Inflammatory macrophage treated with lipopolysaccharide for 4 hours (primary cell): ENCODE measurements around the gene AGFG2.

ENCODE experiments used
- DNase-seq: peaks from one replicate; pipeline ENCODE4 v3.0.0-alpha.2; 2020

Gene AGFG2

DNA sequence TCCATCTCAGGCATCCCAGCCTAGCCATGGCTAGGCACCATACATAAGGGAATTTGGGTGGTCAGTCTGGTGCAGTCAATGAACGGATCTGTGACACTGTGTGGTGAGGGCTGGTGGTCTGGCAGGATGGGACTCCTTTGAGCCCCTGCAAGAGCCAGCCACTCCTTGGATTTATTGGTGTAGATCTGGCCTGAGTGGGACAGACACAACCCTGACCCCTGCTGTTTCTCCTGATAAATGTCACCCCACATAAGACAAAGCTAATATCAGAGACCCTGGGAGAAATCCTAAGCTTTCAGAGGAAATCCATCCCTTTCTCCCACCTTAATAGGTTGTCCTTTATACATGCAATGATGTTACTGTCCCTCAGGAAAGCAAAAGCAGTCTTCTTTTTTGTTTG lies 49.4 kb downstream of the AGFG2 start:
- peak; percentile 33 for DNase-seq

DNA sequence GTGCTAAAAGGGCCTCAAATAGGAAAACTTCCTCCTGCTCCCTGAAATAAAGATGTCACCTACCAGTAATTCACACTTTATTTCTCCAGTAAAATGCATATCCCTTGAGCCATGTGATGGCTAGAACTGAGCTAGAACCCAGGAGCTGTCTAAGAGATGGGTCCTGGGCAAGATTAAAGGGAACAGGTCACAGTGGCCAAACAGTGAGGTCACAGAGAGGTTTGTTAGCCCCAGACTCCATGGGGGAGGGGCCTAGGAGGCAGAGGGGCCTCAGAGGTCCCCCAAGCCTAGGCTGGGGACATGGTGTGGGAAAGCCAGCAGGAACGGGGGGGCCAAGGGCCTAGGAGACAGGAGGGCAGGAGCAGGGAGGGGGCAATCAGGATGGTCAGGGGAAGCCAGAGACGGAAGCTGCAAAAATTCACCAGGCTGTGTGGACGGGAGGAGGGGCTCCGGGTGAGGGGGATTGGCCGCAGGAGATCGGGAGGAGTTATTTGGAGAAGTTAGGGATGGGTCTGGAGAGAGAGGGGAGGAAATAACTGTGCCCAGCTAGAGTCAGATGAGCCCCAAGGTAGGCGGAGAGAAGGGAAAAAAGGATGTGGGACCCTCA lies 50.4 kb downstream of the AGFG2 start:
- DNase-seq: no peak

GRCh38 chr7:100590077-100590737 lies 51.2 kb downstream of the AGFG2 start:
- DNase-seq: no peak

GRCh38 chr7:100591596-100591995 lies 52.6 kb downstream of the AGFG2 start:
- DNase-seq: no peak

- DNase-seq: no peak
Measured at GRCh38 chr7:100595188-100595587, 56.2 kb downstream of the AGFG2 start.

- DNase-seq: no peak
Measured at GRCh38 chr7:100598425-100598824, 59.4 kb downstream of the AGFG2 start.

- no peak for DNase-seq
Measured at GRCh38 chr7:100599911-100600729, 61.1 kb downstream of the AGFG2 start.

- DNase-seq: no peak
Measured at GRCh38 chr7:100600730-100601038, 61.7 kb downstream of the AGFG2 start.

DNA sequence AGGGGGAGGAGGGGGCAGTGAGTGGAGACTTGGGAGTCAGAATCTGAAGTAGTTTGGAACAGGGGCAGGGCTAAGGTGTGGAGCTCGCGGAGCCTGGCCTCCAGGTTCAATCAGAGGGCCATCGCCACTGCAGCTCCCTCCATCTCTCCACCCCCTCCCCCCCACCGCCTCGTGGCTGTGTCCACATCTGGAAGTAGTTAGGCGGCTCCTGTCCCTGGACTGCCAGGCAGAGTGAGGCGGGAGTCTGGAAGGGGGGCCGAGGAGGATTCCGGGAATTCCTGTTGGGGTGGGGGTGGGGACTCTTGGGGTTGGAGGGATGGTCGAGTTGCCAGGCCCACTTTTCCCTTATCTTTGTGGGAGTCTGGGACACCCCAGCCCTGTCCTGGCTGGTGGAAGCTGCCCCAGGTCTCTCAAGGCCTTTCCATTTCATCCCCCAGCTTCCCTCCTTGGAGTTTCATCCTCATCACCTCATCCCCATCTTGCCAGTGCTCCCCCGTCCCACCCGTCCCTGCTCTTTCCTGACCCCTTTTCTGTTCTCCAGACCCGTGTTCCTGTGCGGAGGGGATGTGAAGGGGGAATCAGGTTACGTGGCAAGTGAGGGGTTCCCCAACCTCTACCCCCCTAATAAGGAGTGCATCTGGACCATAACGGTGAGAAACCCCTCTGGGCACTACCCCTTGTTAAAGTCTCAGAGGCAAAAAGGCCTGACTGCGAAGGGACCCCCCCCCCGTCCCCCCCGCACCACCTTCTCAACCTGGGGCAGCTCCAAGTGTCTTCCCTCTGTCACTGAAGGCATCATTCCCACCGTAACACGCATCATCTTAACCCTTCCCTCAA lies 64.1 kb downstream of the AGFG2 start:
- DNase-seq: no peak

DNA sequence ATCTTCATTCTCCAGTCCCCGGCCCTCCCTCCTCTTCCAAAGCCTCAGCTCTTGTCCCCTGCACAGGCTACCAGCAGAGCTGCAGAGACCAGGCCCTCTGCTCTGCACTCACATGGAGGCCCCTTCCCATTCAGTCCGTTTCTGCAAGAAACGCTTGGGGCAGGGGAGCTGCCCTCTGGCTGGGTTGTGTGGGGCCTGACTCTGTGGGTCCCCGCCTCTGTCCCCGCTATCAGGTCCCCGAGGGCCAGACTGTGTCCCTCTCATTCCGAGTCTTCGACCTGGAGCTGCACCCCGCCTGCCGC lies 64.7 kb downstream of the AGFG2 start:
- DNase-seq: no peak

GRCh38 chr7:100604028-100604975 lies 65.3 kb downstream of the AGFG2 start:
- peak; percentile 63 for DNase-seq

DNA sequence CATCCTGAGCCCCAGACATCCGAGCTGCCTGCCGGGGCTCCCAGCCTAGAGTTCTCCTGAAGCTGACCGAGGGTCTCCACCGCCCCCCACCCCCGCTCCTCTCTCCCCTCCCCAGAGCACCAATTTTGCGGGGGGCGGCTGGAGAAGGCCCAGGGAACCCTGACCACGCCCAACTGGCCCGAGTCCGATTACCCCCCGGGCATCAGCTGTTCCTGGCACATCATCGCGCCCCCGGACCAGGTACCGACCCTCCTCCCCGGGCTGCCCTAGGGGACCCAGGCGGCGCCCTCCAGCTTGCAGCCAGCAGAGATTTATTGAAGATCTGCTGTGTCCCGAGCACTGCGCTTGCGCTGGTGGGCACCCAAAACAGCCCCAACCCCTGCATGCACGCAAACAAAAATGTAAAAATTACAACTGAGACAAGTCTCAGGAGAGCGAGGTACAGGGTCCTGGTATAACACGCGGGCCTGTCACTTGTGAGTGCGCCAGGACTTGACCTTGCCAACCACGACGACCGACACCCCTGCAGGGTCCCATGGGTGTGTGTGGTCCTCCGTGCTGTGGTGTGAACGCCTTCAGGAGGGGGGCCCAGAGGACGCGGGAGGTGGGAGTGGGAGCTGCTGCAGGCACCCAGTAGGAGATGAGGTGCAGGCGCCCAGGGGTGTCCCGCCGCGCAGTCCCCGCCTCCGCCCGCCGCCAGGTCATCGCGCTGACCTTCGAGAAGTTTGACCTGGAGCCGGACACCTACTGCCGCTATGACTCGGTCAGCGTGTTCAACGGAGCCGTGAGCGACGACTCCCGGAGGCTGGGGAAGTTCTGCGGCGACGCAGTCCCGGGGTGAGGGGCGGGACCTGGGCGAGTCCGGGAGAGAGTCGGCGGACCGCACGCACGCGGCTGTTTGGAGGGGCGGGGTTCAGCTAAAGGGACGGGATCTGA lies 66.2 kb downstream of the AGFG2 start:
- DNase-seq: peak; percentile 49

- no peak for DNase-seq
Measured at GRCh38 chr7:100606313-100606712, 67.3 kb downstream of the AGFG2 start.

DNA sequence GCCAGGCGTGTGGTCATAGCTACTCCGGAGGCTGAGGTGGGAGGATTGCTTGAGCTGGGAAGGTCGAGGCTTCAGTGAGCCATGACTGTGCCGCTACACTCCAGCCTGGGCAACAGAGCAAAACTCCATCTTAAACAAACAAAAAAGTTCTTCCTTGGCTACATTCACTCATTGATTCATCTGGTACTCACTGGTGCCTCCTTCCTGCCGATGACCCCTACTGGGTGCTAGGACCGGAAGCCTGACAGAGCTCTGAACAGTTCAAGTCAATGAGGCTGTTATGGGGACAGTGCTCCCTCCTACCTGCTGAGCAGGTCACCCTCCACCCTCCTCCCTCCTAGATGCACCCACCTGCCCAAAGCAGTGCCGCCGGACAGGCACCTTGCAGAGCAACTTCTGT lies 68.1 kb downstream of the AGFG2 start:
- no peak for DNase-seq

DNA sequence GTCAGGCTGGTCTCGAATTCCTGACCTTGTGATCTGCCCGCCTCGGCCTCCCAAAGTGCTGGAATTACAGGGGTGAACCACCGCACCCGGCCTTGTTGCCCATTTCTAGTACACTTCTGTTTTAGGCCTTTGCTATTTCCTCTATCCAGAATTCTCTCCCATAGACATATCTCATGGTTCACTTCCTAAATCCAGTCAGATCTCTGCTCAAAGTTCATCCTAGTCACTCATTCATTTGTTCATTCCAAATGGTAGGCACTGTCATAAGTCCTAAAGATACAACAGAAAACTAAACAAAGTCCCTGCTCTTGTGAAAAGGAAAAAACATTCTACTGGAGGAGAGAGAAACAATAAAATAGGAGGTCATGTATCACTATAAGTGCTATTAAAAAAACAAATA lies 71.0 kb downstream of the AGFG2 start:
- DNase-seq: peak; percentile 33

GRCh38 chr7:100611983-100612729 lies 73.2 kb downstream of the AGFG2 start, which contains the start of gene MOSPD3:
TSS of gene MOSPD3 (plus strand) at chr7:100612540. CDS start at chr7:100612792, 252 bp downstream.
- peak; percentile 99 for DNase-seq

DNA sequence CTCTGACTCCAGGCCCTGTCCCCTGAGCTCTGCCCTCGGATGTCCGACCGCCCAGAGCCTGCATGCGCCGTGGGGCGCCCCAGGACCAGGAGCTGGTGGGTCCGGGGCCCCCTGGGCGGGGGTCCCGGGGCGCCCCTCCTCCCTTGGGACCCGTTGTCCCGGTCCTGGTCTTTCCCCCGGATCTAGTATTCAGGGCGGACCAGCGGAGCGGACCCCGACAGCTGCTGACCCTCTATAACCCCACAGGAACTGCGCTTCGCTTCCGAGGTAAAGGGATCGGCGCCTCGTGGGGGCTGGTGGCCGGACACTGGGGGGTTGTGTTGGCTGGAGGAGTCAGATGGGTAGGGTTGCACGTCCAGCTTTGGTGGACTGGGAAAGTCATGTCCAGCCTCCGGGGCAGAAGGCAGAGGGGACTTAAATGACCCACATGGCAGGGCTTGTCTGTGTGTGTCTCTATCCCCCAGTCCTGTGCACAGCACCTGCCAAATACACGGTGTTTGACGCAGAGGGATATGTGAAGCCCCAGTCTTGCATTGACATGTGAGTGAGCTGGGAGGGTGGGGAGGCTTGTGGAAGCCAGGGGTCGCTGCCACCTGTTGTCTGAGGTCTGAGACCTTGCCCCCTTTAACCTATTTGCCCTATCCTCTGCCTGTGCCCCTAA lies 73.9 kb downstream of the AGFG2 start:
- DNase-seq: no peak

- peak; percentile 63 for DNase-seq
Measured at GRCh38 chr7:100613412-100614175, 74.6 kb downstream of the AGFG2 start.

- DNase-seq: no peak
Measured at GRCh38 chr7:100614308-100614861, 75.4 kb downstream of the AGFG2 start.
